ENCODE measurements around the gene TMED7.

The TMED7 gene

GRCh38 chr5:115583474-115583873 is 42.4 kb downstream of the TMED7 start:
- DNase-seq (ENCODE audit: low read depth) = no peak

GRCh38 chr5:115580941-115581340 is 44.9 kb downstream of the TMED7 start:
- no peak for DNase-seq (ENCODE audit: low read depth)

- no peak for DNase-seq (ENCODE audit: low read depth)
These were observed 46.1 kb downstream of the TMED7 start for GRCh38 chr5:115579747-115580173.

GRCh38 chr5:115579216-115579615 is 46.6 kb downstream of the TMED7 start:
- no peak for DNase-seq (ENCODE audit: low read depth)

- DNase-seq (ENCODE audit: low read depth) = no peak
These were observed 47.2 kb downstream of the TMED7 start for GRCh38 chr5:115578657-115579056.

GRCh38 chr5:115577741-115578140 is 48.1 kb downstream of the TMED7 start:
- no peak for DNase-seq (ENCODE audit: low read depth)

- no peak for DNase-seq (ENCODE audit: low read depth)
These were observed 48.5 kb downstream of the TMED7 start for GRCh38 chr5:115577329-115577728.

GRCh38 chr5:115575167-115576070 is 50.4 kb downstream of the TMED7 start:
- DNase-seq (ENCODE audit: low read depth) = no peak

GRCh38 chr5:115573133-115573532 is 52.7 kb downstream of the TMED7 start:
- no peak for DNase-seq (ENCODE audit: low read depth)

- no peak for DNase-seq (ENCODE audit: low read depth)
These were observed 54.4 kb downstream of the TMED7 start for GRCh38 chr5:115571441-115571878.

- no peak for DNase-seq (ENCODE audit: low read depth)
These were observed 57.2 kb downstream of the TMED7 start for GRCh38 chr5:115568668-115569067.

- DNase-seq (ENCODE audit: low read depth) = no peak
These were observed 60.6 kb downstream of the TMED7 start for GRCh38 chr5:115565233-115565632.

All from T-helper 22 cell (primary cell).